Activated effector memory CD4-positive, alpha-beta T cell treated with anti-CD3 and anti-CD28 coated beads, Interleukin-2, amount 50 U/mL, for 16 hours (primary cell): ENCODE measurements around the gene CLIC5.
"Not testable (repeated sequence)": the region's sequence is repeated elsewhere in the genome, so short reads cannot be mapped to it uniquely, and the experiment has no call there.

Experiments
- DNase-seq: peaks from one replicate; pipeline ENCODE4 v3.0.0-alpha.2; 2020

The CLIC5 gene

GRCh38 chr6:45959534-45960145, 56.0 kb downstream of the CLIC5 start:
- no peak for DNase-seq

DNA sequence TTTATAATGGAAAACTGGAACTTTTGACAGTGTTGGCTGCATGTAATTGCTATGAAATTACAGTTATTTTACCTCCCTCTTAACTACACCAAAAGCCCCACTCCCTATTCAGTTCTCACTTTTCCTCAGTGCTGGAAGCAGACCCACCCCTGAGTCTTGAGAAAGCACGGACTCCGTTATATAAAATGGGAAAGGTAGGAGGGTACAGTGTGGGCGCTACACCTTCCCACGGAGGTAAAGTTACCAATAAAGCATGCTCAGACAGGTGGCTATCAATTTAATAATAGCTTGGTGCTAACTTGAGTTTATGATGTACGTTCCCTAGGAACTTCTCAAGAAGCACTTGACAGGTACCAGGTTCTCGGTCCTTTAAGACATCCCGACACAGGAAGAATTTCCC, 59.0 kb downstream of the CLIC5 start:
- no peak for DNase-seq

GRCh38 chr6:45956176-45956575, 59.5 kb downstream of the CLIC5 start:
- DNase-seq = no peak

- no peak for DNase-seq
Observed at GRCh38 chr6:45955597-45955996, 60.1 kb downstream of the CLIC5 start.

DNA sequence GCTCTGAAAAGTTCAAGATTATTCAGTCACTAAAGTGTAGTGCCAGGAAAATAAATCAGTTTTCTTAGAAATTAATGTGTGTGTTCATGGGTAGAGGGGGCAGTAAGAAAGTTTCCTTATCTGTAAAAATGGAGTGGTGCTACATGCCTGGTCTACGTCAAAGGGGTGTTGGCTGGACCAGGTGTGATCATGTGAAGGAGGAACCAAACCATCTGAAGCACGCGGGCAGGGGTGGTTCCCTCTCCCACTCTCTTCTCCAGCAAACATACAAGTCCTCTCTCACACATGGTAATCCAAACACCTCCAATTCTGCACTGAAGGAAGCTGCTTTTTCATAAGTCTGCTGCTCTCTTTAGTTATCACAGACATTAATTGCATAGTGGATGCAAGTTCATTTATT, 63.1 kb downstream of the CLIC5 start:
- DNase-seq = no peak

DNA sequence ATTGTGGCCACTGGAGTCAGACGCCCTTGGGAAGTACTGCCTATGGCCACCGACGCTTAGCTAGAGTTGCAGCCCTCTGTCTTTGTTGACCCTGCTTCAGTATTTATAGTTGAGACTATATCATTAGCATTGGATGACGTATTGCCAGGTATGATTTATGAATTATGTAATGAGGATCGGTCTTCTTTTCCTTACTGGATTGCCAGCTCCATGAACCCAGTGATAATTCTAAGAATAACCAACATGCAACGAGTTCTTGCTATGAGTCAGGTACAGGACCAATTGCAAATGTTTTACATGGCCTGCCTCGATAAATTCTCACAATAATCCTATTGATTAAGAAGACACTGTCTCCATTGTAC, 63.5 kb downstream of the CLIC5 start:
- no peak for DNase-seq

DNA sequence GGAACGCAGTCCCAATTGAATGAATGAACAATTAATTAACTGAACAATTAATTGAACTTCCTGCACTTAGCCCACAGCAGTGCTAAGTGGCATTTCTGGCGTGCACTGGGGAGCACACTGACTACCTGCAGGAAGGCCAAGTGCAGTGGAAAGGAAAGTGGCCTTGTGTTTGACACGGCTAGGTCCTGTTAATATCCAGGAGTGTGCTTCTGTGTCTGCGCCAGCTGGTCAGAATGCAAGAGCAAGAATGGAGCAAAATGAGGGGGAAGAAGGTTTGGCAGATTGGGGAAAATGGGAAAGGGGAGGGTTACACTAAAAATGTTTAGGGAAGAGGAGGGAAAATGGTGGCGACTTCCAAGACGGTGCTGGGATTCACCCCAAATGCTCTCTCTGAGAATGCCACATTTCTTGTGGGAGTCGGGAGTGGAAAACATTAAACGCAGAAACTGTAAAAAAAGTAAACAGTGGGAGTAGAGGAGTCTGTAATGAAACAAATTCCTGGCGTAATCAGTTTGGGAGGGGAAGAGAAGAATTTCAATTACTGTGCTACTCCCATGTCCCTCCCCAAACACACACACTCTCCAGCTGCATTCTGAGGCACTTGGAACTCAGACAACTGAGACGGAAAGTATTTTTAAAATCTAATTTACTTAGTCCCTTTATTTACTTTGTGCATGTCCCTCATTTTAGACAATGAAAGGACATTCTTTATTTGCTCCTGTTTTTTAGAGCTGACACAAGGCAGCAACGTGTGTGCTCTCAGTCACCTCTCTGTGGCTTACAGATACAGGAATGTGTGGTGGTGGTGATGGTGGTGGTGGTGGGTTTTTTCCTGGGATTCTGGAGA, 64.1 kb downstream of the CLIC5 start:
- DNase-seq = no peak

DNA sequence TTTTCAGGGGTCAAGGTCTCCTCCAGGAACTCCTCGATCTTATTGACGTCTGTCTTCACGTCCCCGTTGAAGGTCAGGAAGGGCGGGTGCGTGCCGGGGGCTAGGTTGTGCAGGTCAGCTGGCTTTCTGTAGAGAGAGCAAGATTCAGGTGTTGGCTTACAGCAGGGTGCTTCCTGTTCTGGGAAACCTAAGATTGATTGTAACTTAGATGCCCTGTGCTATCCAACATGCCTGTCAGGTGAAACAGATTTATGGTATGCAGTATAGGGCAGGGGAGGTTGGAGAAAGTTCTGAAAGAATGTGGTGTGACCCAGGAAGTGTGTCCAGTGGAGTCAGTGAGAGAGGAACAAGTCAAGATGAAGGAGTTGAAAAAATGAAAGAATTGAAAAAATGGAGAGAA, 66.4 kb downstream of the CLIC5 start:
- DNase-seq = no peak

- no peak for DNase-seq
Observed at GRCh38 chr6:45947807-45948206, 67.9 kb downstream of the CLIC5 start.

GRCh38 chr6:45946887-45947286, 68.8 kb downstream of the CLIC5 start:
- DNase-seq = no peak

DNA sequence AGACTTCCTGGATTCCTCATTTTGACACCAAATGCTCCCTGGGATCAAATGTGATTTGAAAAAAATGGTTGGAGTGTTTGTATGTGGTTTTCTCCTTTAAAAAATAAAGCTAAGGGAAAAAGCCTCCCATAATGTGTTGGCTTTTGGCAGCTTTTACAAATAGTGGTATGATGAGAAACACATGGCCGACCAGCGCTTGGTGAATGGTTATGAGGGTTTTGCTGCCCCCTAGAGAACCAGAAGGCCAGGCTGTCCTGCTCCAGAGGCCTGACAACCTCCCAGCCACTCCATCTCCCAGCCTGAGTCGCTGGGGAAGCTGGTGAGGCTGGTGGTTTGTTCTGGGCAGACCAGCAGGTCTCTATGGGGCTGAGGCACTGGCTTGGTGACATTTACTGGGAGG, 69.3 kb downstream of the CLIC5 start:
- no peak for DNase-seq

- DNase-seq = no peak
Observed at GRCh38 chr6:45942953-45943352, 72.7 kb downstream of the CLIC5 start.

- no peak for DNase-seq
Observed at GRCh38 chr6:45933855-45934254, 81.8 kb downstream of the CLIC5 start.

GRCh38 chr6:45931232-45931631, 84.4 kb downstream of the CLIC5 start:
- no peak for DNase-seq

GRCh38 chr6:45930420-45931040, 85.1 kb downstream of the CLIC5 start:
- DNase-seq = peak; percentile 84

- DNase-seq = no peak
Observed at GRCh38 chr6:45929421-45930361, 86.0 kb downstream of the CLIC5 start.

DNA sequence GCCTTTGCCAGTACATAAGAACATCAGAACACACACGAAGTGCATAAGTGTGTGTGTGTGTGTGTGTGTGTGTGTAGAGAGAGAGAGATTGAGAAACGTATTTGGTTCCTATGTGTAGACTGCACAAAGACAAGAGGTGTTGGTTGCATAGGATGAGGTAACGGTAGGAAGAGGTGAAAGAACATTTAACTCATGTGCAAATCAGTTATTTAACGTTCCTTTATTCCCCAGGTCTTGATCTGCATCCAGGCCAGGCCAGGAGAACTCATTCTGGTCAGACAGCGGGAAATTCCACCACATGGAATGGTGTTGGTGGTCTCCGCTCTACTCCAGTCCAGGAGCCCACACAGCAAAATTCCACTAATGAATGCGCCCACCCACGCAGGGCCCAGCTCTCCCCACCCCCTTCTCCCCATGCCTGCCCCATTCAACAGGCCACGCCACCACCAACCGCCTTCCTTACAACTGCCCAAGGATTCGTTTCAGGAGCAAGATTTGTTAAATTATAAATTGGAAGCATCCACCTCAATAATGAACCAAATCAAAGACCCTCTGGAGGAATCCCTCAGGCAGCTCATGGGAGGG, 86.8 kb downstream of the CLIC5 start:
- DNase-seq = no peak

DNA sequence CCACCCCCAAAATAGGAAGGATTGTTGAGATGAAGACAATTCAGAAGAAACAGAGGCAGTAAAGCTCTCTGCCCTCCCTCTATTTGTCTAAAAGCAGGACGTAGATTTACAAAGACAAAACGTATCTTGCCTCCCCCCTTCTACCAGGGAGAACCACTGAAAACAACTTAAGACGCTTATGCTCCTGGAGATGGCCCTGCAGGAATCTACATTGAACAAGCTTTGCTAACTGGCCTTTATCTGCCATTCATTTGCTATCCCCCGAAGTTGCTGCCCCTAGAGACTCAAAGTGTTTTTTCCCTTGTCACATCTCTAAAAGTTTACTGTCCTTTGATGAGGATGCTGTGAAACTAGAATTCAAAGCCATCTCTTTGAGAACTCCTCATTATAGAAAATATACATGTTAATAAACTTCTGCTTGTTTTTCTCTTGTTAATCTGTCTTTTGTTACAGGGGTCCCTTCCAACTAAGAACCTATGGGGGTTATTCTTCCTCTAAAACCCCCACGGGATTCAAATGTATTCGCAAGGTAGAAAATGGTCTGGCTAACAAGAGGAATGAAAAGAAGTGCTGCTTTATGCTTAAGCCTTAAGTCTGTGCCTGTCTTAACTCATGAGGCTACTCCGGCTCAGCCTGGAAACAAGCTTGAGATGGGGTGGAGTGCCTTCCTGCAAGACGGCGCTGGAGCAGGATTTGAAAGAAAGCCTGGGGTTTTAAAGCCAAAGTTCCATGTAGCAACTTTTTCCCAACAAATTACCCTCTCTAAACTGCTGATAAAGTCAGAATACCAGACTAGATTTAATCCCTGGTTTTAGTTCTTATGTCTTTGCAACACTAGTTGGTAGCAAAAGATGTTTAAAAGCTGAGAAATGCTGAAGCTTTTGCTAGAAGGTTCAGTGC, 88.0 kb downstream of the CLIC5 start:
- no peak for DNase-seq

DNA sequence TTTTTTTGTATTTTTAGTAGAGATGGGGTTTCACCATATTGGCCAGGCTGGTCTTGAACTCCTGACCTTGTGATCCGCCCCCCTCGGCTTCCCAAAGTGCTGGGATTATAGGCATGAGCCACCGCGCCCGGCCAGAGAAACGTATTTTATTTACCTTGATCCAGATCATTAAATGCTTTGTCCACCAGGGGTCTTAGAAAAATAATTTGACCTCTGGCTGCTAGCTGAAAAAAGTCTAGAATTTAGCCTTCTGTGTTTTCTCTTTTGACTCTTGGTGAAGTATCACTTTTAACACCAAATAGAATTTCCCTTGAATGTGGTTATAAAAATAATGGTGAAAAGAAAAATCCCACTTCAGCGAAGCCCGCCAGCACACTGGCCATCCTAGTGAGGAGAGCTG, 89.2 kb downstream of the CLIC5 start:
- DNase-seq = not testable (repeated sequence)

DNA sequence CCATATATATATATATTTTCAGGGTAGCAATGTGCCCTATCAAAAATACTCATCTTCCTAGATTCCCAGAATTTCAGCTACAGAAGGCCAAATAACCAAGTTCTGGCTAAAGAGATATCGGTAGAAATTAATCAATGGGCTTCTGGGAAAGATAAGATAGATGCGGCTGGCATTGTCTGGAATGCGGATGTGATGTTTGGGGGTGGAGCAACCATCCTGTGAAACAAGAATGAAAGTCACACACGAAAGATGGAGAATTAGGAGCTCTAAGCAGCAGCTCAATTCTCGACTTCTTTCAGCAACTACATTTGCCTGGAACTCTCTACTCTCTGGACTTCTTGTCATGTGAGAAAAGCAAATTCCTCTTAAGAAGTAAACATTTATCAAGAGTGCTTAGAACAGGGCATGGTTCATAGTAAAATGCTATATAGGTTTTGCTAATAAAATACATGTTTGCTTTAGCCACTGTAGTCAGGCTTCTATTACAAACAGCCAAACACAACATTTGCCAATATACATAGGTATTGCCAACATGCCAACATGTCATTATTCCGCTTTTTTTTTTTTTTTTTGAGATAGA, 90.8 kb downstream of the CLIC5 start:
- DNase-seq = no peak

DNA sequence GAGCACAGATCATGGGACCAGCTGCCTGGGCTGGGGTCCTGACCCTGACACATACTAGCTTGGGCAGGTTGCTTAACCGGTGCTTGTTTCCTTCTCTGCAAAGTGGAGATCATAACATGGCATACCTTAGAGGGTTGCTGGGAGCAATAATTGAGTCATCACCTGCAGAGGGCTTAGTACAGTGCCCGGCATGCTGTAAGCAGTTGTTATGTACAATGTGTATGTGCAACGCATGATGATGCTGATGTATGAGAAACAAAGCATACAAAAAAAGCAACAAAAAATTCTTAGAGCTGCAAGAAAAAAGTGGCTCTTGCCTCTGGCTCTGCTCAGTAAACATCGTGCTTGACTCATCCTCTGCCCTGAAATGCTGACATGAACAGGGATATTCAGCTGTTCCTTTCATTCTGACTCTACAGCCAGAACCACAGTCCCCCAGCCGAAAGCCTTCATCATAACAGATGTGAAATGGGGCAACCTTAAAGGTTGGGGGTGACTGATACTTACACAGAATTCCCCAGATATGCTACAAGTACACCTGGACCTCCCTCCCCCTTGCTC, 91.7 kb downstream of the CLIC5 start:
- peak; percentile 65 for DNase-seq
